HG03469 (cell line): Measurements from ENCODE around the gene ATL1.
"Not testable (repeated sequence)": the region's sequence is repeated elsewhere in the genome, so short reads cannot be mapped to it uniquely, and the experiment has no call there.

Source experiments
- ATAC-seq: cut with Tn5 transposase; IDR thresholded peaks from one replicate; pipeline ENCODE4 v1.9.1; 2021; ENCODE audit warnings: mild to moderate bottlenecking, moderate library complexity, moderate number of reproducible peaks; ENCODE audit not compliant: unreplicated experiment

Gene ATL1

GRCh38 chr14:50647753-50648152 is 87.8 kb downstream of the ATL1 start:
- no peak for ATAC-seq

- ATAC-seq, result no peak
Observed at GRCh38 chr14:50649691-50650090, 89.7 kb downstream of the ATL1 start.

GRCh38 chr14:50656776-50657175 is 96.8 kb downstream of the ATL1 start:
- ATAC-seq, result no peak

- ATAC-seq, result no peak
Observed at GRCh38 chr14:50657753-50658152, 97.8 kb downstream of the ATL1 start.

- no peak for ATAC-seq
Observed at GRCh38 chr14:50658203-50658602, 98.3 kb downstream of the ATL1 start.

GRCh38 chr14:50659327-50659974 is 99.5 kb downstream of the ATL1 start:
- no peak for ATAC-seq

GRCh38 chr14:50664579-50664978 is 104.6 kb downstream of the ATL1 start:
- not testable (repeated sequence) for ATAC-seq

- ATAC-seq, result not testable (repeated sequence)
Observed at GRCh38 chr14:50665300-50665699, 105.4 kb downstream of the ATL1 start.

GRCh38 chr14:50666772-50667683 is 107.1 kb downstream of the ATL1 start:
- ATAC-seq, result no peak

GRCh38 chr14:50667684-50667995 is 107.7 kb downstream of the ATL1 start:
- ATAC-seq, result no peak

GRCh38 chr14:50667996-50668825 is 108.3 kb downstream of the ATL1 start, which contains the start of gene SAV1:
TSS of gene SAV1 (minus strand) at chr14:50668306. CDS start at chr14:50667967, 339 bp downstream.
- ATAC-seq, result no peak

GRCh38 chr14:50668826-50669143 is 108.8 kb downstream of the ATL1 start:
- ATAC-seq, result no peak

- no peak for ATAC-seq
Observed at GRCh38 chr14:50669441-50669986, 109.6 kb downstream of the ATL1 start.

GRCh38 chr14:50670196-50670865 is 110.4 kb downstream of the ATL1 start:
- ATAC-seq, result no peak

GRCh38 chr14:50670866-50671256 is 110.9 kb downstream of the ATL1 start:
- no peak for ATAC-seq

GRCh38 chr14:50675597-50675996 is 115.7 kb downstream of the ATL1 start:
- ATAC-seq, result no peak

- no peak for ATAC-seq
Observed at GRCh38 chr14:50676814-50677516, 117.0 kb downstream of the ATL1 start.

- ATAC-seq, result no peak
Observed at GRCh38 chr14:50677527-50678063, 117.7 kb downstream of the ATL1 start.

GRCh38 chr14:50678163-50678562 is 118.2 kb downstream of the ATL1 start:
- ATAC-seq, result no peak

- no peak for ATAC-seq
Observed at GRCh38 chr14:50679674-50680073, 119.7 kb downstream of the ATL1 start.
